ENCODE measurements around the gene GLYR1. TPM values are rescaled to one million over a fixed set of nuclear protein-coding genes. Genes with fewer than 3 reads are reported as not detected.

Gene GLYR1
- total and polyA plus RNA-seq, 9 of the 15 experiments (the other 6 are each of a cell fraction or from before 2014, with no cell fraction given): 6.7 to 99.2 (median 60.2) TPM

DNA sequence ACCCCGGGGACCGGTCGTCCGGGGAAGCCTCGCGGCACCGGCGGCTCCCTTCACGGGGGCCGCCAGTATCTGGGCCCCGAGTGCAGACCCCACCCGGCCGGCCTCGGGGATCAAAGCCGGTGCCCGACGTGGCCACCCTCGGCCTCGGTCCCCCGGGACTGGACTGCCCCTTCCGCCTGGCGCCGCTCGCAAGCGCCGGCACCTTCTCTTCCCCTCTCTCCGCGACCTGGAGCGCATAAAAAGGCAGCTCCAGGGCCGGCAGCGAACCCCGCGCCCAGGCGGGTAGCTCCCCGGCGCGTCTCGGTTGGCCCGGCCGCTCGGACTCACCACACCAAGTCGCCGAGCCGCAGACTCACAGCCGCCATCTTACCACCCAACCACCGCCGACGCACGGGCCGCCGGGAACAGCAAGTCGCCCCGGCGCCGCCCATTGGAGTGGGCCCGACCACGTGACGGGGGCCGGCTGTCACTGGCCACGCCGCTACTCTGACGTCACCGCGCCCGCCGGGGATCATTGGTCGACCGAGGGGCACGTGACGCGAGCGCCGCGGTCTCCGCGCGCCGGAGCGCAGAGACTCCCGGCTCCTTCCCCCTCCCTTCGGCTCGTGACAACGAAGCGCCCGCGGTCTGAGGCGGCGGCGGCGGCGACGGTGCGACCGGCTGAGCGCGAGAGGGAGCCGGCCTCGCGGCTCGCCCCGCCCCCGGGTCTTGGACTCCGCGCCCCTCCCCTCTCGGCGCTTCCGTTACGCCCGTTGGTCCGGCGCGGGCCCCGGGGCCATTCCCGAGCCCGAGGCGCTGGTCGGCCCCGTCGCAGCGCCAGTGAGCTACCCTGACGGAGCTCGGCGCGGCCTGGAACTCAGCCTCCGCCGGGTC lies at the start of gene GLYR1, which contains the start of gene UBN1 (continued):
- TF ChIP-seq NR1H2 (CRISPR knock-in tag; IDR thresholded peaks at IDR 0.05) (no peak), ZBTB7A (IDR thresholded peaks at IDR 0.05; ENCODE audit: borderline replicate concordance, control insufficient read depth, low read depth, low read length) (0 out of 2 replicates have a peak, but pooled peaks have one; percentile 15), TCF7L2 (IDR thresholded peaks at IDR 0.05; ENCODE audit: low read depth, low read length) (no peak), HEY1 (CRISPR knock-in tag; IDR thresholded peaks at IDR 0.05; ENCODE audit: borderline replicate concordance) (no peak), CBX2 (IDR thresholded peaks at IDR 0.05; ENCODE audit: insufficient read depth, low read length, poor library complexity, severe bottlenecking) (no peak), FOXK1 (CRISPR knock-in tag; IDR thresholded peaks at IDR 0.05; ENCODE audit: borderline replicate concordance) (no peak), SP1 (CRISPR knock-in tag; IDR thresholded peaks at IDR 0.05) (peak; percentile 65), TBP (optimal IDR thresholded peaks at IDR 0.05; ENCODE audit: low read depth, low read length) (peak; percentile 88), ZNF431 (CRISPR knock-in tag; IDR thresholded peaks at IDR 0.05) (no peak), ZC3H4 (CRISPR knock-in tag; IDR thresholded peaks at IDR 0.05; ENCODE audit: borderline replicate concordance) (no peak), NR3C1 (CRISPR knock-in tag; IDR thresholded peaks at IDR 0.05) (no peak), ASH1L (IDR thresholded peaks at IDR 0.05; ENCODE audit: borderline replicate concordance, low read depth, partially characterized antibody) (peak; percentile 42), XRCC4 (IDR thresholded peaks at IDR 0.05; ENCODE audit: extremely low read depth, insufficient read depth, insufficient read length) (no peak), MTA3 (IDR thresholded peaks at IDR 0.05; ENCODE audit: borderline replicate concordance) (peak; percentile 73; the same call in 1 of the 2 replicates), CCAR2 (IDR thresholded peaks at IDR 0.05; ENCODE audit: low read depth, low read length) (no peak), E2F3 (CRISPR knock-in tag; IDR thresholded peaks at IDR 0.05) (peak; percentile 66; the same call in 1 of the 2 replicates)
- TF ChIP-seq, protein P1, sequence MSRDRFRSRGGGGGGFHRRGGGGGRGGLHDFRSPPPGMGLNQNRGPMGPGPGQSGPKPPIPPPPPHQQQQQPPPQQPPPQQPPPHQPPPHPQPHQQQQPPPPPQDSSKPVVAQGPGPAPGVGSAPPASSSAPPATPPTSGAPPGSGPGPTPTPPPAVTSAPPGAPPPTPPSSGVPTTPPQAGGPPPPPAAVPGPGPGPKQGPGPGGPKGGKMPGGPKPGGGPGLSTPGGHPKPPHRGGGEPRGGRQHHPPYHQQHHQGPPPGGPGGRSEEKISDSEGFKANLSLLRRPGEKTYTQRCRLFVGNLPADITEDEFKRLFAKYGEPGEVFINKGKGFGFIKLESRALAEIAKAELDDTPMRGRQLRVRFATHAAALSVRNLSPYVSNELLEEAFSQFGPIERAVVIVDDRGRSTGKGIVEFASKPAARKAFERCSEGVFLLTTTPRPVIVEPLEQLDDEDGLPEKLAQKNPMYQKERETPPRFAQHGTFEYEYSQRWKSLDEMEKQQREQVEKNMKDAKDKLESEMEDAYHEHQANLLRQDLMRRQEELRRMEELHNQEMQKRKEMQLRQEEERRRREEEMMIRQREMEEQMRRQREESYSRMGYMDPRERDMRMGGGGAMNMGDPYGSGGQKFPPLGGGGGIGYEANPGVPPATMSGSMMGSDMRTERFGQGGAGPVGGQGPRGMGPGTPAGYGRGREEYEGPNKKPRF (IDR thresholded peaks at IDR 0.05; ENCODE audit: low read depth, low read length): no peak
- TF ChIP-seq, protein P2, sequence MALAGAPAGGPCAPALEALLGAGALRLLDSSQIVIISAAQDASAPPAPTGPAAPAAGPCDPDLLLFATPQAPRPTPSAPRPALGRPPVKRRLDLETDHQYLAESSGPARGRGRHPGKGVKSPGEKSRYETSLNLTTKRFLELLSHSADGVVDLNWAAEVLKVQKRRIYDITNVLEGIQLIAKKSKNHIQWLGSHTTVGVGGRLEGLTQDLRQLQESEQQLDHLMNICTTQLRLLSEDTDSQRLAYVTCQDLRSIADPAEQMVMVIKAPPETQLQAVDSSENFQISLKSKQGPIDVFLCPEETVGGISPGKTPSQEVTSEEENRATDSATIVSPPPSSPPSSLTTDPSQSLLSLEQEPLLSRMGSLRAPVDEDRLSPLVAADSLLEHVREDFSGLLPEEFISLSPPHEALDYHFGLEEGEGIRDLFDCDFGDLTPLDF (CRISPR knock-in tag; IDR thresholded peaks at IDR 0.05): no peak
- TF ChIP-seq, protein P3, sequence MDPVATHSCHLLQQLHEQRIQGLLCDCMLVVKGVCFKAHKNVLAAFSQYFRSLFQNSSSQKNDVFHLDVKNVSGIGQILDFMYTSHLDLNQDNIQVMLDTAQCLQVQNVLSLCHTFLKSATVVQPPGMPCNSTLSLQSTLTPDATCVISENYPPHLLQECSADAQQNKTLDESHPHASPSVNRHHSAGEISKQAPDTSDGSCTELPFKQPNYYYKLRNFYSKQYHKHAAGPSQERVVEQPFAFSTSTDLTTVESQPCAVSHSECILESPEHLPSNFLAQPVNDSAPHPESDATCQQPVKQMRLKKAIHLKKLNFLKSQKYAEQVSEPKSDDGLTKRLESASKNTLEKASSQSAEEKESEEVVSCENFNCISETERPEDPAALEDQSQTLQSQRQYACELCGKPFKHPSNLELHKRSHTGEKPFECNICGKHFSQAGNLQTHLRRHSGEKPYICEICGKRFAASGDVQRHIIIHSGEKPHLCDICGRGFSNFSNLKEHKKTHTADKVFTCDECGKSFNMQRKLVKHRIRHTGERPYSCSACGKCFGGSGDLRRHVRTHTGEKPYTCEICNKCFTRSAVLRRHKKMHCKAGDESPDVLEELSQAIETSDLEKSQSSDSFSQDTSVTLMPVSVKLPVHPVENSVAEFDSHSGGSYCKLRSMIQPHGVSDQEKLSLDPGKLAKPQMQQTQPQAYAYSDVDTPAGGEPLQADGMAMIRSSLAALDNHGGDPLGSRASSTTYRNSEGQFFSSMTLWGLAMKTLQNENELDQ (CRISPR knock-in tag; IDR thresholded peaks at IDR 0.05; ENCODE audit: borderline replicate concordance): no peak
- TF ChIP-seq, protein P4, sequence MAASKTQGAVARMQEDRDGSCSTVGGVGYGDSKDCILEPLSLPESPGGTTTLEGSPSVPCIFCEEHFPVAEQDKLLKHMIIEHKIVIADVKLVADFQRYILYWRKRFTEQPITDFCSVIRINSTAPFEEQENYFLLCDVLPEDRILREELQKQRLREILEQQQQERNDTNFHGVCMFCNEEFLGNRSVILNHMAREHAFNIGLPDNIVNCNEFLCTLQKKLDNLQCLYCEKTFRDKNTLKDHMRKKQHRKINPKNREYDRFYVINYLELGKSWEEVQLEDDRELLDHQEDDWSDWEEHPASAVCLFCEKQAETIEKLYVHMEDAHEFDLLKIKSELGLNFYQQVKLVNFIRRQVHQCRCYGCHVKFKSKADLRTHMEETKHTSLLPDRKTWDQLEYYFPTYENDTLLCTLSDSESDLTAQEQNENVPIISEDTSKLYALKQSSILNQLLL (CRISPR knock-in tag; IDR thresholded peaks at IDR 0.05; ENCODE audit: borderline replicate concordance): no peak

All from K562 (cell line).